CD4-positive, alpha-beta T cell treated with Interleukin-12 subunit alpha and Interleukin-12 subunit beta, for 1 hour (primary cell): ENCODE data around the gene SERPINE1.
A peak's percentile ranks its signal among the peaks of the same experiment; 100 is the strongest.

Source experiments
- DNase-seq: peaks from one replicate; pipeline ENCODE4 v3.0.0-alpha.2; 2020

Gene SERPINE1

GRCh38 chr7:101156866-101157589, 30.1 kb downstream of the SERPINE1 start:
- no peak for DNase-seq

- DNase-seq = no peak
Observed at GRCh38 chr7:101159696-101160674, 33.1 kb downstream of the SERPINE1 start.

- DNase-seq = no peak
Observed at GRCh38 chr7:101160910-101161309, 34.0 kb downstream of the SERPINE1 start.

GRCh38 chr7:101161692-101162471, 35.0 kb downstream of the SERPINE1 start:
- DNase-seq = no peak

- DNase-seq = no peak
Observed at GRCh38 chr7:101162551-101163278, 35.8 kb downstream of the SERPINE1 start.

GRCh38 chr7:101163279-101164070, 36.6 kb downstream of the SERPINE1 start:
- peak; percentile 46 for DNase-seq

- no peak for DNase-seq
Observed at GRCh38 chr7:101164071-101164840, 37.4 kb downstream of the SERPINE1 start.

- peak; percentile 94 for DNase-seq
Observed at GRCh38 chr7:101165075-101165957, 38.4 kb downstream of the SERPINE1 start, which contains the start of gene VGF. Gene VGF (minus strand): TSS chr7:101165569. CDS start chr7:101164843, 726 bp downstream.

GRCh38 chr7:101165958-101166647, 39.2 kb downstream of the SERPINE1 start:
- no peak for DNase-seq

- no peak for DNase-seq
Observed at GRCh38 chr7:101166648-101166908, 39.7 kb downstream of the SERPINE1 start.

- DNase-seq = no peak
Observed at GRCh38 chr7:101166909-101167644, 40.2 kb downstream of the SERPINE1 start.

GRCh38 chr7:101167645-101168411, 40.9 kb downstream of the SERPINE1 start:
- no peak for DNase-seq

- no peak for DNase-seq
Observed at GRCh38 chr7:101168412-101169049, 41.6 kb downstream of the SERPINE1 start.

- no peak for DNase-seq
Observed at GRCh38 chr7:101169110-101169837, 42.4 kb downstream of the SERPINE1 start.

- DNase-seq = peak; percentile 86
Observed at GRCh38 chr7:101169838-101170551, 43.1 kb downstream of the SERPINE1 start.
